HG02884 (cell line): ENCODE results near the gene LMBRD2.

ENCODE experiments used
- ATAC-seq: cut with Tn5 transposase; IDR thresholded peaks from one replicate; pipeline ENCODE4 v1.9.1; 2021; ENCODE audit warnings: mild to moderate bottlenecking, moderate library complexity; ENCODE audit not compliant: unreplicated experiment

LMBRD2 gene

GRCh38 chr5:36111238-36111637 lies 40.4 kb downstream of the LMBRD2 start:
- ATAC-seq, result no peak

- no peak for ATAC-seq
Measured at GRCh38 chr5:36108758-36109460, 42.8 kb downstream of the LMBRD2 start.

GRCh38 chr5:36105819-36106218 lies 45.9 kb downstream of the LMBRD2 start:
- ATAC-seq, result no peak

- no peak for ATAC-seq
Measured at GRCh38 chr5:36099748-36100147, 51.9 kb downstream of the LMBRD2 start.

GRCh38 chr5:36096486-36096885 lies 55.2 kb downstream of the LMBRD2 start:
- no peak for ATAC-seq

GRCh38 chr5:36089989-36090388 lies 61.7 kb downstream of the LMBRD2 start:
- peak; percentile 77 for ATAC-seq

- peak; percentile 99 for ATAC-seq
Measured at GRCh38 chr5:36079200-36079781, 72.4 kb downstream of the LMBRD2 start.

- ATAC-seq, result no peak
Measured at GRCh38 chr5:36078430-36078829, 73.3 kb downstream of the LMBRD2 start.

GRCh38 chr5:36073595-36074216 lies 78.0 kb downstream of the LMBRD2 start:
- ATAC-seq, result peak; percentile 82

- ATAC-seq, result peak; percentile 72
Measured at GRCh38 chr5:36070687-36071571, 80.8 kb downstream of the LMBRD2 start.

- ATAC-seq, result no peak
Measured at GRCh38 chr5:36068751-36069281, 82.9 kb downstream of the LMBRD2 start.

GRCh38 chr5:36066540-36067210 lies 85.0 kb downstream of the LMBRD2 start, which contains the start of gene UGT3A2:
Gene UGT3A2, minus strand, starts transcription at chr5:36066882. Its CDS starts 93 bp downstream, at chr5:36066789.
- no peak for ATAC-seq

GRCh38 chr5:36066001-36066539 lies 85.6 kb downstream of the LMBRD2 start:
- no peak for ATAC-seq

GRCh38 chr5:36060420-36060887 lies 91.2 kb downstream of the LMBRD2 start:
- ATAC-seq, result no peak

- ATAC-seq, result no peak
Measured at GRCh38 chr5:36059571-36060419, 91.9 kb downstream of the LMBRD2 start.

GRCh38 chr5:36058776-36059175 lies 92.9 kb downstream of the LMBRD2 start:
- no peak for ATAC-seq

GRCh38 chr5:36057386-36057785 lies 94.3 kb downstream of the LMBRD2 start:
- ATAC-seq, result no peak

GRCh38 chr5:36056422-36056821 lies 95.3 kb downstream of the LMBRD2 start:
- ATAC-seq, result no peak

GRCh38 chr5:36055984-36056383 lies 95.7 kb downstream of the LMBRD2 start:
- ATAC-seq, result no peak
